Astrocyte (in vitro differentiated cells and primary cell): ENCODE data around the gene L1CAM. TPM values are rescaled to one million over a fixed set of nuclear protein-coding genes. Genes with fewer than 3 reads are reported as not detected.

ENCODE experiments used
- DNase-seq: peaks from one replicate; pipeline ENCODE4 v3.0.0-alpha.2; 2010; ENCODE audit warnings: low read depth
- FAIRE-seq: peaks from 2 replicates; lab custom pipeline; 2011; peaks lifted over from hg19 to GRCh38; lab: Jason Lieb, UNC
- H2AFZ ChIP-seq: 2 replicates; pipeline ENCODE4 v1.6.0; 2012; ENCODE audit warnings: low read depth, low read length, inconsistent platforms
- H3K27ac ChIP-seq: 2 replicates; pipeline ENCODE4 v1.5.1; 2011; ENCODE audit warnings: low read depth, low read length, inconsistent platforms
- H3K27me3 ChIP-seq: 2 replicates; pipeline ENCODE4 v1.6.0; 2011; ENCODE audit warnings: low read length, inconsistent platforms; ENCODE audit not compliant: insufficient read depth
- H3K36me3 ChIP-seq: 2 replicates; pipeline ENCODE4 v1.5.1; 2011; ENCODE audit warnings: low read length, inconsistent platforms; ENCODE audit not compliant: insufficient read depth
- H3K4me1 ChIP-seq: 2 replicates; pipeline ENCODE4 v1.5.1; 2011; ENCODE audit warnings: low read length, inconsistent platforms; ENCODE audit not compliant: insufficient read depth
- H3K4me2 ChIP-seq: 2 replicates; pipeline ENCODE4 v1.6.0; 2012; ENCODE audit warnings: low read length, inconsistent platforms
- H3K4me3 ChIP-seq: 2 replicates; pipeline ENCODE4 v1.5.1; 2011; ENCODE audit warnings: low read depth, mild to moderate bottlenecking, low read length, inconsistent platforms; ENCODE audit not compliant: insufficient read depth
- H3K79me2 ChIP-seq: 2 replicates; pipeline ENCODE4 v1.6.0; 2012; ENCODE audit warnings: mild to moderate bottlenecking, low read length, inconsistent platforms; ENCODE audit not compliant: insufficient read depth
- H3K9ac ChIP-seq: 2 replicates; pipeline ENCODE4 v1.6.0; 2012; ENCODE audit warnings: mild to moderate bottlenecking, low read length, inconsistent platforms
- H3K9me3 ChIP-seq: 2 replicates; pipeline ENCODE4 v1.5.1; 2012; ENCODE audit warnings: low read depth, mild to moderate bottlenecking, low read length, inconsistent platforms; ENCODE audit not compliant: insufficient read depth
- H4K20me1 ChIP-seq: 2 replicates; pipeline ENCODE4 v1.6.0; 2012; ENCODE audit warnings: low read length, inconsistent platforms; ENCODE audit not compliant: insufficient read depth
- H3K27ac Mint-ChIP-seq: one replicate; pipeline ENCODE4 v1.8.0; 2021; ENCODE audit warnings: mild to moderate bottlenecking, mixed read lengths; ENCODE audit not compliant: unreplicated experiment
- H3K27me3 Mint-ChIP-seq: one replicate; pipeline ENCODE4 v1.8.0; 2021; ENCODE audit warnings: low read depth, mixed read lengths; ENCODE audit not compliant: unreplicated experiment
- H3K36me3 Mint-ChIP-seq: one replicate; pipeline ENCODE4 v1.8.0; 2021; ENCODE audit warnings: low read depth, mixed read lengths; ENCODE audit not compliant: unreplicated experiment
- H3K4me1 Mint-ChIP-seq: one replicate; pipeline ENCODE4 v1.8.0; 2021; ENCODE audit warnings: low read depth, mixed read lengths; ENCODE audit not compliant: unreplicated experiment
- H3K4me3 Mint-ChIP-seq: one replicate; pipeline ENCODE4 v1.8.0; 2021; ENCODE audit warnings: mild to moderate bottlenecking, moderate library complexity, mixed read lengths; ENCODE audit not compliant: unreplicated experiment
- H3K9me3 Mint-ChIP-seq: one replicate; pipeline ENCODE4 v1.8.0; 2021; ENCODE audit warnings: mild to moderate bottlenecking, mixed read lengths; ENCODE audit not compliant: unreplicated experiment
- CTCF ChIP-seq: IDR thresholded peaks from 2 replicates; pipeline ENCODE4 v1.5.1; 2011; ENCODE audit warnings: low read depth, mild to moderate bottlenecking, inconsistent platforms, low read length, moderate library complexity; ENCODE audit not compliant: insufficient read depth
- EZH2 ChIP-seq: IDR thresholded peaks from 2 replicates; pipeline ENCODE4 v1.6.1; 2012; ENCODE audit warnings: mild to moderate bottlenecking, low read length, inconsistent platforms; ENCODE audit not compliant: insufficient read depth
- total RNA-seq: library from RNA; stranded (reverse); gene quantifications from 2 replicates; pipeline ENCODE4 v1.2.1, GENCODE V29; 2021

L1CAM gene
- total RNA-seq, 1 donor from 2014 or later = 347 TPM

GRCh38 chrX:153862369-153863250 lies 23.4 kb downstream of the L1CAM start:
- Histone ChIP-seq H3K9ac (no peak overlapping the region), H3K27me3 (no peaks in the 10 kb centered on the region), H3K4me3 (no peak overlapping the region), H2AFZ (no peak overlapping the region), H3K79me2 (no peaks in the 10 kb centered on the region), H4K20me1 (no peaks in the 10 kb centered on the region), H3K9me3 (no peaks in the 10 kb centered on the region), H3K4me2 (no peak overlapping the region), H3K27ac (no peak overlapping the region), H3K36me3 (no peaks in the 10 kb centered on the region), H3K4me1 (no peaks in the 10 kb centered on the region)
- Mint-ChIP-seq H3K4me3 (no peak overlapping the region), H3K36me3 (peaks cover 5% of the 10 kb centered on the region), H3K4me1 (no peaks in the 10 kb centered on the region), H3K9me3 (no peaks in the 10 kb centered on the region), H3K27ac (no peak overlapping the region), H3K27me3 (no peaks in the 10 kb centered on the region)
- FAIRE-seq (no peak), DNase-seq (no peak)
- no peak for TF ChIP-seq CTCF
- TF ChIP-seq EZH2 = no peak

- Histone ChIP-seq H3K4me1 (no peaks in the 10 kb centered on the region), H3K4me3 (no peak overlapping the region), H2AFZ (no peak overlapping the region), H3K36me3 (no peaks in the 10 kb centered on the region), H3K79me2 (no peaks in the 10 kb centered on the region), H3K4me2 (no peak overlapping the region), H3K9me3 (no peaks in the 10 kb centered on the region), H3K27me3 (no peaks in the 10 kb centered on the region), H3K9ac (no peak overlapping the region), H3K27ac (no peak overlapping the region), H4K20me1 (no peaks in the 10 kb centered on the region)
- FAIRE-seq (no peak), DNase-seq (no peak)
- Mint-ChIP-seq H3K4me1 (no peaks in the 10 kb centered on the region), H3K4me3 (no peak overlapping the region), H3K27me3 (no peaks in the 10 kb centered on the region), H3K27ac (no peak overlapping the region), H3K9me3 (no peaks in the 10 kb centered on the region), H3K36me3 (peaks cover 5% of the 10 kb centered on the region)
- TF ChIP-seq CTCF (no peak), EZH2 (no peak)
Measured at GRCh38 chrX:153861733-153862310, 24.2 kb downstream of the L1CAM start.

GRCh38 chrX:153861151-153861550 lies 24.8 kb downstream of the L1CAM start:
- Mint-ChIP-seq H3K9me3 (no peaks in the 10 kb centered on the region), H3K4me1 (no peaks in the 10 kb centered on the region), H3K27me3 (no peaks in the 10 kb centered on the region), H3K27ac (no peak overlapping the region), H3K36me3 (peaks cover 5% of the 10 kb centered on the region), H3K4me3 (no peak overlapping the region)
- H3K9ac ChIP-seq = no peak overlapping the region
- H3K4me2 ChIP-seq = no peak overlapping the region
- FAIRE-seq = no peak
- H3K36me3 ChIP-seq = no peaks in the 10 kb centered on the region
- no peak for TF ChIP-seq CTCF
- TF ChIP-seq EZH2 = no peak
- no peak for DNase-seq
- H3K4me1 ChIP-seq = no peaks in the 10 kb centered on the region
- no peak overlapping the region for H3K27ac ChIP-seq
- H3K4me3 ChIP-seq = no peak overlapping the region
- no peak overlapping the region for H2AFZ ChIP-seq
- H3K27me3 ChIP-seq = no peaks in the 10 kb centered on the region
- no peaks in the 10 kb centered on the region for H3K79me2 ChIP-seq
- H4K20me1 ChIP-seq = no peaks in the 10 kb centered on the region
- no peaks in the 10 kb centered on the region for H3K9me3 ChIP-seq
